Nephron (organoid): Measurements from ENCODE around the gene HNRNPU.

Experiments
- H3K27ac Mint-ChIP-seq, 3 experiments: 2 replicates each; pipeline ENCODE4 v1.8.0; 2020; ENCODE audit warnings: mixed read lengths in 3 of 3, mild to moderate bottlenecking in 2 of 3, moderate library complexity in 1 of 3
- H3K27me3 Mint-ChIP-seq: 2 replicates; pipeline ENCODE4 v1.8.0; 2021; ENCODE audit warnings: low read depth, mild to moderate bottlenecking, moderate library complexity, mixed read lengths
- H3K36me3 Mint-ChIP-seq: 2 replicates; pipeline ENCODE4 v1.8.0; 2020; ENCODE audit warnings: low read depth, mixed read lengths
- H3K4me1 Mint-ChIP-seq: 2 replicates; pipeline ENCODE4 v1.8.0; 2020; ENCODE audit warnings: mixed read lengths
- H3K4me3 Mint-ChIP-seq, 3 experiments: 2 replicates each; pipeline ENCODE4 v1.8.0; 2020; ENCODE audit warnings: mild to moderate bottlenecking in 3 of 3, mixed read lengths in 3 of 3, moderate library complexity in 2 of 3
- H3K9me3 Mint-ChIP-seq: 2 replicates; pipeline ENCODE4 v1.8.0; 2020; ENCODE audit warnings: mixed read lengths
- CTCF ChIP-seq, 3 experiments: fragments of 200-600 bp; sonication (generic); IDR thresholded peaks; one replicate each; pipeline ENCODE4 v1.5.0; 2021; ENCODE audit warnings: antibody characterized with exemption in 3 of 3; ENCODE audit not compliant: unreplicated experiment in 3 of 3

The HNRNPU gene

GRCh38 chr1:244841273-244841927 is 22.9 kb downstream of the HNRNPU start:
- Mint-ChIP-seq H3K27me3 (no peaks in the 10 kb centered on the region), H3K36me3 (peaks cover 75% of the 10 kb centered on the region)
- TF ChIP-seq CTCF (IDR thresholded peaks at IDR 0.05; ENCODE audit: unreplicated experiment in 3 of 3) = no peak

GRCh38 chr1:244840219-244840794 is 24.0 kb downstream of the HNRNPU start:
- TF ChIP-seq CTCF (IDR thresholded peaks at IDR 0.05; ENCODE audit: unreplicated experiment in 3 of 3) = no peak
- Mint-ChIP-seq H3K36me3 (peaks cover 65% of the 10 kb centered on the region), H3K9me3 (no peaks in the 10 kb centered on the region), H3K4me3 (peak overlapping the region; percentile 33 to 46 (median 36)), H3K4me1 (peaks cover 49% of the 10 kb centered on the region), H3K27me3 (no peaks in the 10 kb centered on the region), H3K27ac (peak overlapping the region; percentile 75 to 100 (median 90))

More at GRCh38 chr1:244841273-244841927, 22.9 kb downstream of the HNRNPU start:
- peak overlapping the region in 2 of 3 experiments; percentile 23 to 33 for H3K4me3 Mint-ChIP-seq
- H3K9me3 Mint-ChIP-seq = no peaks in the 10 kb centered on the region
- peak overlapping the region; percentile 75 to 100 (median 90) for H3K27ac Mint-ChIP-seq
- peaks cover 49% of the 10 kb centered on the region for H3K4me1 Mint-ChIP-seq

GRCh38 chr1:244839656-244840055 is 24.7 kb downstream of the HNRNPU start:
- H3K4me1 Mint-ChIP-seq = peaks cover 49% of the 10 kb centered on the region
- H3K27ac Mint-ChIP-seq = peak overlapping the region; percentile 72 to 100 (median 100)
- TF ChIP-seq CTCF (IDR thresholded peaks at IDR 0.05; ENCODE audit: unreplicated experiment in 3 of 3) = no peak
- H3K36me3 Mint-ChIP-seq = peaks cover 58% of the 10 kb centered on the region
- no peak overlapping the region for H3K4me3 Mint-ChIP-seq
- H3K27me3 Mint-ChIP-seq = no peaks in the 10 kb centered on the region
- H3K9me3 Mint-ChIP-seq = no peaks in the 10 kb centered on the region

- H3K36me3 Mint-ChIP-seq = peaks cover 44% of the 10 kb centered on the region
- peaks cover 55% of the 10 kb centered on the region for H3K4me1 Mint-ChIP-seq
- H3K27ac Mint-ChIP-seq = peak overlapping the region; percentile 100
- no peak for TF ChIP-seq CTCF (IDR thresholded peaks at IDR 0.05; ENCODE audit: unreplicated experiment in 3 of 3)
- no peaks in the 10 kb centered on the region for H3K27me3 Mint-ChIP-seq
- H3K4me3 Mint-ChIP-seq = peak overlapping the region; percentile 60 to 95 (median 89)
- H3K9me3 Mint-ChIP-seq = no peaks in the 10 kb centered on the region
Measured at GRCh38 chr1:244837597-244838258, 26.6 kb downstream of the HNRNPU start.

- peak overlapping the region; percentile 100 for H3K27ac Mint-ChIP-seq
- H3K36me3 Mint-ChIP-seq = peaks cover 38% of the 10 kb centered on the region
- H3K4me3 Mint-ChIP-seq = peak overlapping the region; percentile 89 to 95 (median 91)
- H3K27me3 Mint-ChIP-seq = no peaks in the 10 kb centered on the region
- TF ChIP-seq CTCF (IDR thresholded peaks at IDR 0.05; ENCODE audit: unreplicated experiment in 3 of 3) = no peak
- peaks cover 52% of the 10 kb centered on the region for H3K4me1 Mint-ChIP-seq
- H3K9me3 Mint-ChIP-seq = no peaks in the 10 kb centered on the region
Measured at GRCh38 chr1:244836584-244836983, 27.8 kb downstream of the HNRNPU start.
